ENCODE results near the gene POLRMT.

POLRMT gene

GRCh38 chr19:575527-576506, 57.5 kb downstream of the POLRMT start:
- no peak for DNase-seq

GRCh38 chr19:574658-575526, 58.4 kb downstream of the POLRMT start:
- DNase-seq = no peak

GRCh38 chr19:573519-573825, 59.9 kb downstream of the POLRMT start:
- peak in 1 of 2 experiments; percentile 48 for DNase-seq

DNA sequence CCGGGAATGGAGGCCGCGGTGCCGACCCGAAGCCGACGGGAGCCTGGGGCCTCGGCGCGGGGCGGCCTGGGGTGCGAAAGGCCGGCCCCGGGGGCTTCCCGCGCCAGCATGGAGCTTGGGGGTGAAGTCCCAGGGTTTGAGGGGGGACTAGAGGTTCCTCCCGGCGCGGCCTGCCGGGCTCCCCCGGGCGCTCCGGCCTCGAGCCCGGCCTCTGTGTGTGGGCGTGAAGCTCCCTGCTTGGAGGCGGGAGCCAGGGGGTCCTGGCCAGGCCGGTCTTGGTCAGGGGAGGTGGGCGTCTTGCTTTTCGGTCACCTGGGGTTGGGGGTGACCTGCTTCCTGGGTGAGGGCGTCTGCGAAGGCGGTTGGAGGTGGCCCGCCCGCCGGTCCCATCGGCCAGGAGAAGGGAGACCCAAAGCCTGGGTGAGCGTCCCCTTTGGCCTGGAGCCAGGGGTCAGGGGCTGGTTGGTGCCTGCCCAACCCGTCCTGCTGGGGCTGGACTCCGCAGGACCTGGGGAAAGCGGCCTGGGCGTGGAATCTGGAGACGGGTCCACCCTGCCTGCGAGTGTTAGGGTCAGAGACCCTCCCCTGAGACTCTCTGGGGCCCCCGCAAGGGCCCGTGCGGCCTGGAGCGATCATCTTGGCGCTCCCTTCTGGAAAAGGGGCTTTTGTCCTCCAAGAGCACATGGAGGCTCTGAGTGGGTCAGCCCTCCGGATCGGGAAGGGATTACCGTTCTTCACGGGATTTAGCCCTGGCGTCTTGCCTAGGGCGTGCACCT, 60.4 kb downstream of the POLRMT start:
- peak; percentile 43 to 52 for DNase-seq

DNA sequence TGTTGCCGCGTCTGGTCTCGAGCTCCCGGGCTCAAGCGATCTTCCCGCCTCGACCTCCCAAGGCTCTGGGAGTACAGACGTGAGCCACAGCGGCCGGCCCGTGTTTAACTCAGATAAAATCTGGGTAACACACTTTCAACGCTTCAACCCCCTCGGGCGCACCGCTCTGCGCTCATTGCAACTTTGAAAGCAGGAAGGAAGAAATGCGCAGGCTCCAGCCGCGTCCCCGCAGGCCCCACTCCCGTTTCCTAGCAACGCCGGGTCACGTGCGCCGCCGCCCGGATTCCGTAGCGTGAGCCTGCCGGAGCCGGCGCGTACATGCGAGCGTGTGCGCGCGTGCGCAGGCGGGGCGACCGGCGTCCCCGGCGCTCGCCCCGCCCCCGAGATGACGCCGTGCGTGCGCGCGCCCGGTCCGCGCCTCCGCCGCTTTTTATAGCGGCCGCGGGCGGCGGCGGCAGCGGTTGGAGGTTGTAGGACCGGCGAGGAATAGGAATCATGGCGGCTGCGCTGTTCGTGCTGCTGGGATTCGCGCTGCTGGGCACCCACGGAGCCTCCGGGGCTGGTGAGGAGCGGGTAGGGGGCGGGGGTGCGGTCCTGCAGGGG, 61.1 kb downstream of the POLRMT start, which contains the start of gene BSG:
TSS of gene BSG (plus strand) at position 457 of the 603 bp plus-strand sequence. CDS start at position 496, 39 bp downstream.
- DNase-seq = peak; percentile 97 to 98

DNA sequence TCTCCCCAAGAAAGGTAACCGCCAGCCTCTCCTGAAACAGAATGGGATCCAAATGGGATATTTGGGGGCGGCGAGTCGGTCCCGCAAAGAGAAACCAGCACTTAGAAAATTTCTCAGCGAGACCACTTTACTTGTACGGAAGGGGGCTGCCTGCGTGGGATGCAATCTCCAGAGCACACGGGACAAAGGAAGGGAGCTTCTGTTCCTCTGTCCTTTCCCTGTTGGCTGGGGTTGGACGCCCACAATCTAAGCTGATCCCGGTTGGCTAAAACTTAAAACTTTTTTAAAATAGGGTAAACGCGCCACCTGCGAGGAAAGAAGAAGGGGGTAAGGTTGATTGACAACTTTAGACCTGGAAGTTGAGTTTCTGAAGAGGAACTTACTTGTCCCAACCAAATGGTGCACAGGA, 61.8 kb downstream of the POLRMT start:
- DNase-seq = no peak

DNA sequence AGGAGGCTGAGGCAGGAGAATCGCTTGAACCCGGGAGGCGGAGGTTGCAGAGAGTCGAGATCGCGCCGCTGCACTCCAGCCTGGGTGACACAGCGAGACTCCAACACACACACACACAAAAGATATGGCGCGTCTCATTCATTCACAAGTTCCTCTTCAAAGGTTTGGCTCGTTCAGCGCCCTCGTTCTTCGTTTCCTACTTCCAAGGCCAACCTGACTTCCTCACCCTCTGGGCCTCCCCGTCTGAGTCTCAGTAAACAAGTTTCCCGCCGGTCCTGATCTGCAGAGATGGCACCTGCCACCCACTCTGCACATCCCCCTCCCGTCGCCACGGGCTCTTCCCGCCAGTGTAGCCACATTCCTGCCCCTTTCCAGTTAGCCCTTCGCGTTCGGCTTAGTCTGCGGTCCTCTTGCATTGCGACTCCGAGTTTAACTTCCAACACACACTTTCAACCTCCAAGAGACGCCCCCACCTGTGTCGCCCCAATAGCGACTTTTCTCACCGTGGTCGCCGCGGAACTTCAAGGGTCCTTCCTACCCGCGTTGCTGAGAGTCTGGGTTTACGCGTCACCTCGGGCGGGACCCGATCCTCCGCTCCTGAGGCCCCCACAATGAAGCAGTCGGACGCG, 62.3 kb downstream of the POLRMT start:
- peak; percentile 71 to 75 for DNase-seq

DNA sequence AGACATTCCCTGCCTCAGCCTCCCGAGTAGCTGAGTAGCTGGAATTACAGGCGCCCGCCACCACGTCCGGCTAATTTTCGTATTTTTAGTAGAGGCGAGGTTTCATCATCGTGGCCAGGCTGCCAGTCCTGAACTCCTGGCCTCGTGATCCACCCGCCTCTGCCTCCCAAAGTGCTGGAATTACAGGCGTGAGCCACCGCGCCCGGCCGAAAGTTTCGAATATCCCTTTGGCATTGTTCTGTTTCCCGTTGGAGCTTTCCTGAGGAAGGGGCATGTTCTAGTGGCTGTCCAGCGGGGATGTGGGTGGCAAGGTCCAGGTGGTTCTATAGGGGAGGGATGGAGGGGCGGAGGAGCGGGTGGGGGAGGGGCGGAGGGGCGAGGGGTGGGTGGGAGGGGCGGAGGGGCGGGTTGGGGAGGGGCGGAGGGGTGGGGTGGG, 63.1 kb downstream of the POLRMT start:
- no peak for DNase-seq

- DNase-seq = no peak
These were observed 65.9 kb downstream of the POLRMT start for GRCh38 chr19:567296-567900.

Measured in activated T-cell treated with anti-CD3 and anti-CD28 coated beads, Interleukin-2, amount 50 U/mL, for 48 hours (primary cell).